GM06990 (cell line): ENCODE measurements around the gene ADAMTS16.

Source experiments
- DNase-seq: peaks from one replicate; pipeline ENCODE4 v3.0.0-alpha.2; 2011; ENCODE audit not compliant: insufficient read length; ENCODE audit errors: extremely low read depth
- H3K27me3 ChIP-seq: replicated peaks from 2 replicates; pipeline ENCODE4 v1.6.0; 2011; ENCODE audit warnings: low read length; ENCODE audit not compliant: control insufficient read depth, insufficient read depth
- H3K36me3 ChIP-seq: 2 replicates; pipeline ENCODE4 v1.5.1; 2011; ENCODE audit warnings: low read length; ENCODE audit not compliant: control insufficient read depth, insufficient read depth
- H3K4me3 ChIP-seq: replicated peaks from 2 replicates; pipeline ENCODE4 v1.5.1; 2011; ENCODE audit warnings: low read depth, mild to moderate bottlenecking, control low read depth, low read length
- TF ChIP-seq, protein P1 (sequence below): IDR thresholded peaks from 2 replicates; pipeline ENCODE4 v1.5.1; 2011; ENCODE audit warnings: low read length, control low read depth, mild to moderate bottlenecking, inconsistent platforms; ENCODE audit not compliant: insufficient read depth, poor library complexity, severe bottlenecking

Gene ADAMTS16

DNA sequence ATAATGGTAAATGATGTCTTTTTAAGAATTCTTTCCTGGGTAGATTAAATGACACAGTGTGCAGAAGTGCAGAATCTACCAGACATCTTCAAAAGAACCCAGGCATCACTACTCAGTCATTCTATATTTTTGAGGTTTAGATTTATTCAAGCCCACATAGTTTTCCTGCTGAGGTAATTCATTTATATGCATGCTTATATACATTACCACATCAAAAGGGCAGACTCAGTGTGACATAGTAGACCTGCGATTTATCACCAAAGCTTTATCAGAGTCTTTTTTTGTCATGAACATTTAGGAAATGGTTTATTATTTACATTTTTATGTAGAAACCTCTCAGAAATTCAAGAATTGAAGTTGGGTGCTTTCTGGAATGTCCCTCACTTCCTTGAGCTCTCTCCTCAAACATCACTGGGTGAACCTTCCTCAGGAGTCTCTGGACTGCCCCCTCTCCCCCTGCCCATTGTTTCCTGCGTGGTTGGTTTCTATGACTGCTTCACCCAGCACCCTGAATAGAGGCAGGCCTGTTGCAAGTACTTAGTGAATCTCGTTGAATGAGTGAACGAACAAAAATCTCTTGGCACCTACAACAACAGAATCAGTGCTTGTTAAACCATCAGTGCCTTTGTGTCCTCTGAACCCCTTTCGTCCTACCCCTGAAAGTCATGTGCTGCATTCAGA, 42.5 kb downstream of the ADAMTS16 start:
- no peak overlapping the region for H3K4me3 ChIP-seq

DNA sequence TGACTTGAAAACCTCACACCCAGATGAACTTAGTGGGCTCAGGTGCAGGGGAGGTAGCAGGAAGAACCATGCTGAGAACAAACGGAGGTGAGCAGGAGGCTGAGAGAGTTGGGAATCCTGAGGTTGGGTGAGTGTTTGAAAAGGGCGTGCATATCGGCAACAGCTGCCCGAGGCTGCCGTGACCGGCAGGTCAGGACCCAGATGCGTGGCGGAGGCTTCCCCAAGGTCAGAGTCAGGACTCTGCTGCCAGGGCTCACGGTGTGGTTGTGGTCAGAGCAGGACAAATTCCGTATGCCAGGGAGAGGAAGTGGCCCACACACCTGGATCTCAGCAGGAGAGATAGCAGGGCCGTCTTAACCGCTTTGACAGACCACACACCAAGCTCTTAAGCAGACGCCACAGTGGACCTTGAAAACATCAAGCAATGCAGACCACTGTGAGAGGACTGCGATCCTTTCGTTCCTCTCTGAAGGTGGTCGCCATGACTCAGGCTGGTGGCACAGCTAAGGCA, 43.1 kb downstream of the ADAMTS16 start:
- H3K4me3 ChIP-seq, result no peak overlapping the region
- no peak for DNase-seq
- TF ChIP-seq, protein P1, sequence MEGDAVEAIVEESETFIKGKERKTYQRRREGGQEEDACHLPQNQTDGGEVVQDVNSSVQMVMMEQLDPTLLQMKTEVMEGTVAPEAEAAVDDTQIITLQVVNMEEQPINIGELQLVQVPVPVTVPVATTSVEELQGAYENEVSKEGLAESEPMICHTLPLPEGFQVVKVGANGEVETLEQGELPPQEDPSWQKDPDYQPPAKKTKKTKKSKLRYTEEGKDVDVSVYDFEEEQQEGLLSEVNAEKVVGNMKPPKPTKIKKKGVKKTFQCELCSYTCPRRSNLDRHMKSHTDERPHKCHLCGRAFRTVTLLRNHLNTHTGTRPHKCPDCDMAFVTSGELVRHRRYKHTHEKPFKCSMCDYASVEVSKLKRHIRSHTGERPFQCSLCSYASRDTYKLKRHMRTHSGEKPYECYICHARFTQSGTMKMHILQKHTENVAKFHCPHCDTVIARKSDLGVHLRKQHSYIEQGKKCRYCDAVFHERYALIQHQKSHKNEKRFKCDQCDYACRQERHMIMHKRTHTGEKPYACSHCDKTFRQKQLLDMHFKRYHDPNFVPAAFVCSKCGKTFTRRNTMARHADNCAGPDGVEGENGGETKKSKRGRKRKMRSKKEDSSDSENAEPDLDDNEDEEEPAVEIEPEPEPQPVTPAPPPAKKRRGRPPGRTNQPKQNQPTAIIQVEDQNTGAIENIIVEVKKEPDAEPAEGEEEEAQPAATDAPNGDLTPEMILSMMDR, result no peak
- no peaks in the 10 kb centered on the region for H3K36me3 ChIP-seq
- H3K27me3 ChIP-seq, result no peaks in the 10 kb centered on the region

More for the DNA sequence above, 42.5 kb downstream of the ADAMTS16 start:
- no peaks in the 10 kb centered on the region for H3K27me3 ChIP-seq
- no peaks in the 10 kb centered on the region for H3K36me3 ChIP-seq
- TF ChIP-seq, protein P1, result no peak
- no peak for DNase-seq

DNA sequence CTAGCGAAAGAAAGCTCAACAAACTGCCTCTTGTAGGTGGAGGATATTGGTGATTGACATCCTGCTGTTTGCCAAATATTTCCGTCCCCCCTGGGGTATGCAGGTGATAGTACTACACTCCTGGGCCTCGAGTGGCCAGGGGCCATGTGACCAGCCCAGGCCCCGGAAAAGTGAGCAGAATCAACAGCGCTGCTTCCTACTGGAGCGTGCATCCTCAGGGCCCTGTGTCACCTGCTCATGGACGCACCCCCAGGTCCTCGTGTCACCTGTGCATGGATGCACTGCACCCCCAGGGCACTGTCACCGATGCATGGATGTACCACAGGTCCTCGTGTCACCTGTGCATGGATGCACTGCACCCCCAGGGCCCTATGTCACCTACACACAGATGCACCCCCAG, 43.8 kb downstream of the ADAMTS16 start:
- Histone ChIP-seq H3K4me3 (no peak overlapping the region), H3K27me3 (no peaks in the 10 kb centered on the region), H3K36me3 (no peaks in the 10 kb centered on the region)
- TF ChIP-seq, protein P1, result no peak
- DNase-seq, result no peak

DNA sequence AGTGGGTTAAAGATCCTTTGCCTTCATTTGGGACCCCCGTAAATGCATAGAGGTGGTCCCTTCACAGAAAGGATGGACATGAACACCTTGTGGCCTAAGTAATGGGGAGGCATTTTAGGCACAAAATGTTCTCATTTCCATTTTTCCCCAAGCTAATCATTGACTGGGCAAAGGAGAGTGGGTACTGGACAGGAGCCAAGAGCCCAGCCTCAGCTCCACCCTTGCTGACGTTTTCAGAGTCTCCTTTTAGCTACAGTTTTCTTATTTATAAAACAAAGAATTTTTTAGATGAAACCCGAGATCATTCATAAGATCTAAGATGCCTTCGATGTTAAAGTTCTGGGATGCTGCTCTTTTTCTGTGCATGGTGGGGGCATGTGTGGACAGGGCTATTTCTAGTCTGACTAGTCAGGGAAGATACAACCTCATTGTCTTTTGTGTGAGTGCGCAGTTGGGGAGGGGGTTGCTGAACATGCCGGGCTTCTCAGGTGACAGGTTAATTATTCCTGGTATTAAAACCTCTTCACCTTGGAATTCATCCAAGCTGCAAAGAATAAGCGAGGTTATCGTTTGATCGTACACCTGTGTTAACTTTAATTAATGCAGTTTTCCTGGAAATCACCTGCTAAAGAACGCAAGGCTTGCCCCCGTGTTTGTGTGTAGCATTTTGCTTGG, 48.4 kb downstream of the ADAMTS16 start:
- no peak for DNase-seq
- Histone ChIP-seq H3K27me3 (no peaks in the 10 kb centered on the region), H3K4me3 (no peak overlapping the region), H3K36me3 (no peaks in the 10 kb centered on the region)
- TF ChIP-seq, protein P1, result no peak

DNA sequence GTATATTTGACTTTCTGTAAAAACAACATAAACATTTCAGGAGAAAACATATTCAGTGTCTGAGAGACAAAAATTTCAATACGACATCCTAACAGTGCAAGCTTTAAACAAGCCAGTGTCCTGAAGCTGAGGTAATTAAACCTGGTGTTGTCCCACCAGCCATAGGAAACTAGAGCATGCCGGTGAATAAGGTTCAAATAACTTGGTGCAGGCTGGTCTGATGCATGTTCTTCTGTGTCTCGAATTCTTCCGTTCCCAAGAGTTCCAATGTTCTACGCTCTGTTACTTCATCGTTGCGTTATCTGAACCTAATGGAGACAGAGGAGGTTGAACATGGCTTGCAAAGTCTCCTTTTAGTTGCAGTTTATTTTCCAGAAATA, 48.9 kb downstream of the ADAMTS16 start:
- H3K27me3 ChIP-seq, result no peaks in the 10 kb centered on the region
- H3K4me3 ChIP-seq, result no peak overlapping the region
- TF ChIP-seq, protein P1, result no peak
- no peak for DNase-seq
- H3K36me3 ChIP-seq, result no peaks in the 10 kb centered on the region
